Measurements from ENCODE around the gene MAN1A1. TPM values are rescaled to one million over a fixed set of nuclear protein-coding genes. Genes with fewer than 3 reads are reported as not detected.

MAN1A1 gene
- total RNA-seq, 4 donors from 2014 or later = 52.7 to 123 (median 97.1) TPM

GRCh38 chr6:119128252-119128912, 221.2 kb downstream of the MAN1A1 start:
- Histone ChIP-seq H3K36me3 (no peaks in the 10 kb centered on the region), H3K9me3 (no peaks in the 10 kb centered on the region), H3K27me3 (no peaks in the 10 kb centered on the region), H3K4me3 (no peak overlapping the region), H3K27ac (no peak overlapping the region), H3K4me1 (peaks cover 0 to 19% (median 12%) of the 10 kb centered on the region in 4 donors)
- TF ChIP-seq EP300 (IDR thresholded peaks at IDR 0.05; ENCODE audit: low read depth) (no peak), POLR2AphosphoS5 (IDR thresholded peaks at IDR 0.05) (no peak), POLR2A (IDR thresholded peaks at IDR 0.05) (no peak), CTCF (IDR thresholded peaks at IDR 0.05) (no peak)
- WGBS, 2 donors (ENCODE audit: low coverage in 1 of 2) = 60 to 65% methylated on average over 2 of the region's 2 CpGs
- no peak for DNase-seq
- in situ Hi-C loops (cut with MboI; ENCODE audit: low pct_ligation_motif_present in 1 of 4, low pct_unique_long_range_greater_than_20kb in 1 of 4, low sequenced_read_pairs in 3 of 4) = loop anchor here (25.0 kb wide), 2 partner anchors 209 to 609 kb away; partner anchors contain the start of gene MAN1A1 (in 1 of the 4)
- intact Hi-C loops (cut with DNase I; ENCODE audit: low total_unique reads) = no loop called here

- H3K4me1 ChIP-seq = peaks cover 0 to 19% (median 12%) of the 10 kb centered on the region in 4 donors
- H3K36me3 ChIP-seq = no peaks in the 10 kb centered on the region
- DNase-seq = no peak
- no peaks in the 10 kb centered on the region for H3K27me3 ChIP-seq
- intact Hi-C loops (cut with DNase I; ENCODE audit: low total_unique reads) (no loop called here), in situ Hi-C loops (cut with MboI; ENCODE audit: low pct_ligation_motif_present in 1 of 4, low pct_unique_long_range_greater_than_20kb in 1 of 4, low sequenced_read_pairs in 3 of 4) (loop anchor here (25.0 kb wide), 2 partner anchors 210 to 610 kb away; partner anchors contain the start of gene MAN1A1 (in 1 of the 4))
- H3K27ac ChIP-seq = no peak overlapping the region
- H3K9me3 ChIP-seq = no peaks in the 10 kb centered on the region
- H3K4me3 ChIP-seq = no peak overlapping the region
- 91% methylated on average over 1 of the region's 1 CpG; no CpG with 5 or more reads in 1 of the 2 donors for WGBS, 2 donors (ENCODE audit: low coverage in 1 of 2)
- TF ChIP-seq POLR2AphosphoS5 (IDR thresholded peaks at IDR 0.05) (no peak), CTCF (IDR thresholded peaks at IDR 0.05) (no peak), EP300 (IDR thresholded peaks at IDR 0.05; ENCODE audit: low read depth) (no peak), POLR2A (IDR thresholded peaks at IDR 0.05) (no peak)
Measured at GRCh38 chr6:119127627-119128026, 221.9 kb downstream of the MAN1A1 start.

Small RNA genes within 50 kb of the gene (small RNA-seq; reads per million reads assigned to genes)
- gene AL022722.2 (0 reads per million in 4 donors), gene RNU6-194P (0 to 0.18 (median 0) reads per million in 4 donors)

Data from transverse colon (tissue), 4 donors.